SK-N-SH (cell line): Measurements from ENCODE around the gene CD99L2. TPM values are rescaled to one million over a fixed set of nuclear protein-coding genes. Genes with fewer than 3 reads are reported as not detected.

ENCODE experiments used
- CTCF ChIA-PET: fragments of 300-600, 350-600 bp; formaldehyde crosslinking; extraction: SDS; loops from one replicate; lab custom pipeline; 2021; lab: Yijun Ruan, JAX
- POLR2A ChIA-PET: fragments of 350-600 bp; sonication (Branson Sonifier 250); formaldehyde crosslinking; extraction: SDS; loops from one replicate; lab custom pipeline; 2020; ENCODE audit warnings: antibody characterized with exemption, inconsistent platforms; lab: Yijun Ruan, JAX
- DNase-seq: peaks from one replicate; pipeline ENCODE4 v3.0.0; 2012
- H2AFZ ChIP-seq: fragments of 200-600 bp; sonication (generic); 2 replicates; pipeline ENCODE4 v1.8.1; 2016; ENCODE audit warnings: antibody characterized with exemption, mild to moderate bottlenecking, low read depth
- H3F3A ChIP-seq: fragments of 200-600 bp; sonication (generic); replicated peaks from 2 replicates; pipeline ENCODE3; 2016; ENCODE audit warnings: antibody characterized with exemption, mild to moderate bottlenecking; ENCODE audit not compliant: insufficient read depth
- H3K27ac ChIP-seq, 2 experiments: fragments of 200-500 bp in 1 of 2; fragments of 200-600 bp in 1 of 2; sonication (Bioruptor generic) in 1 of 2; sonication (generic), shearing (Covaris generic) in 1 of 2; 2 replicates each; pipeline versions ENCODE4 v1.5.1 to v1.6.1; 2014 to 2016; ENCODE audit warnings: low read depth in 2 of 2, inconsistent platforms in 1 of 2, low read length in 1 of 2, mild to moderate bottlenecking in 1 of 2, mixed read lengths in 1 of 2
- H3K27me3 ChIP-seq: fragments of 200-600 bp; sonication (generic), shearing (Covaris generic); 2 replicates; pipeline ENCODE4 v1.6.1; 2016; ENCODE audit warnings: mixed run types; ENCODE audit not compliant: insufficient read depth
- H3K36me3 ChIP-seq, 2 experiments: fragments of 200-500 bp in 1 of 2; fragments of 200-600 bp in 1 of 2; sonication (Bioruptor generic) in 1 of 2; sonication (generic) in 1 of 2; replicated peaks in 1 of 2; 2 replicates each; pipeline versions ENCODE3 to v1.5.1; 2014 to 2016; ENCODE audit warnings: low read length in 1 of 2, mild to moderate bottlenecking in 1 of 2; ENCODE audit not compliant: insufficient read depth in 2 of 2, control insufficient read depth in 1 of 2
- H3K4me1 ChIP-seq, 2 experiments: fragments of 200-500 bp in 1 of 2; fragments of 200-600 bp in 1 of 2; sonication (Bioruptor generic) in 1 of 2; sonication (generic), shearing (Covaris generic) in 1 of 2; 2 replicates each; pipeline versions ENCODE4 v1.5.1 to v1.6.1; 2014 to 2016; ENCODE audit warnings: low read depth in 1 of 2, low read length in 1 of 2, mixed run types in 1 of 2; ENCODE audit not compliant: insufficient read depth in 2 of 2, control insufficient read depth in 1 of 2
- H3K4me2 ChIP-seq: fragments of 200-600 bp; sonication (generic), shearing (Covaris generic); 2 replicates; pipeline ENCODE4 v1.6.1; 2017; ENCODE audit warnings: mixed run types
- H3K4me3 ChIP-seq, 2 experiments: fragments of 200-500 bp in 1 of 2; fragments of 200-600 bp in 1 of 2; sonication (Bioruptor generic) in 1 of 2; sonication (generic), shearing (Covaris generic) in 1 of 2; 2 replicates each; pipeline versions ENCODE4 v1.5.1 to v1.8.1; 2014 to 2016; ENCODE audit warnings: low read depth in 2 of 2, inconsistent platforms in 1 of 2, low read length in 1 of 2, mild to moderate bottlenecking in 1 of 2, mixed read lengths in 1 of 2, moderate library complexity in 1 of 2
- H3K79me2 ChIP-seq: fragments of 200-600 bp; sonication (generic); 2 replicates; pipeline ENCODE4 v1.8.1; 2017; ENCODE audit warnings: mild to moderate bottlenecking; ENCODE audit not compliant: insufficient read depth
- H3K9ac ChIP-seq: fragments of 200-600 bp; sonication (generic); 2 replicates; pipeline ENCODE4 v1.6.1; 2017; ENCODE audit warnings: mixed run types
- H3K9me2 ChIP-seq: fragments of 200-600 bp; sonication (generic); 2 replicates; pipeline ENCODE4 v1.6.1; 2017; ENCODE audit warnings: mixed run types
- H3K9me3 ChIP-seq: fragments of 200-600 bp; sonication (generic); 2 replicates; pipeline ENCODE4 v1.6.1; 2017; ENCODE audit warnings: mixed run types, mild to moderate bottlenecking, moderate library complexity
- H4K20me1 ChIP-seq: fragments of 200-600 bp; sonication (generic); 2 replicates; pipeline ENCODE4 v1.6.1; 2017; ENCODE audit warnings: mild to moderate bottlenecking, mixed run types; ENCODE audit not compliant: insufficient read depth
- CHD2 ChIP-seq: fragments of 150-350 bp; IDR thresholded peaks from 2 replicates; pipeline ENCODE4 v1.6.1; 2018; ENCODE audit warnings: low read length; ENCODE audit not compliant: partially characterized antibody
- ELF1 ChIP-seq: IDR thresholded peaks from 2 replicates; pipeline ENCODE4 v1.4.0; 2012
- EP300 ChIP-seq, 2 experiments: IDR thresholded peaks; 2 replicates each; pipeline versions ENCODE4 v1.4.0 to v1.6.1; 2012; ENCODE audit warnings: borderline replicate concordance in 1 of 2, low read depth in 1 of 2, low read length in 1 of 2
- EZH2phosphoT487 ChIP-seq: fragments of 200-600 bp; sonication (generic); IDR thresholded peaks from 2 replicates; pipeline ENCODE4 v1.6.1; 2017; ENCODE audit warnings: low read depth, mixed run types, mild to moderate bottlenecking, antibody characterized with exemption, moderate library complexity, borderline replicate concordance
- FOSL2 ChIP-seq: IDR thresholded peaks from 2 replicates; pipeline ENCODE4 v1.4.0; 2012; ENCODE audit warnings: low read depth, mild to moderate bottlenecking, moderate library complexity, borderline replicate concordance
- FOXM1 ChIP-seq: IDR thresholded peaks from 2 replicates; pipeline ENCODE4 v1.4.0; 2012; ENCODE audit warnings: low read depth, mild to moderate bottlenecking
- GABPA ChIP-seq: IDR thresholded peaks from 2 replicates; pipeline ENCODE4 v1.4.0; 2012; ENCODE audit warnings: low read depth, mild to moderate bottlenecking
- IRF3 ChIP-seq: fragments of 150-350 bp; IDR thresholded peaks from 2 replicates; pipeline ENCODE4 v1.6.1; 2016; ENCODE audit warnings: mild to moderate bottlenecking, low read depth, low read length
- JUND ChIP-seq: IDR thresholded peaks from 2 replicates; pipeline ENCODE4 v1.4.0; 2012
- MEF2A ChIP-seq: IDR thresholded peaks from 2 replicates; pipeline ENCODE4 v1.4.0; 2012; ENCODE audit warnings: low read depth, borderline replicate concordance
- NFIC ChIP-seq: IDR thresholded peaks from 2 replicates; pipeline ENCODE4 v1.4.0; 2012; ENCODE audit warnings: borderline replicate concordance
- NRF1 ChIP-seq: IDR thresholded peaks from 2 replicates; pipeline ENCODE4 v1.6.1; 2012; ENCODE audit warnings: low read depth, mild to moderate bottlenecking, low read length
- RAD21 ChIP-seq: IDR thresholded peaks from 2 replicates; pipeline ENCODE4 v1.6.1; 2012; ENCODE audit warnings: mild to moderate bottlenecking, low read length
- RFX5 ChIP-seq: IDR thresholded peaks from 2 replicates; pipeline ENCODE4 v1.6.1; 2012; ENCODE audit warnings: mild to moderate bottlenecking, improper control_type of control experiment, low read length
- RXRA ChIP-seq: IDR thresholded peaks from 2 replicates; pipeline ENCODE4 v1.4.0; 2012; ENCODE audit warnings: low read depth, mild to moderate bottlenecking, borderline replicate concordance
- SIN3A ChIP-seq: IDR thresholded peaks from 2 replicates; pipeline ENCODE4 v1.6.1; 2012; ENCODE audit warnings: low read depth, mild to moderate bottlenecking, low read length, moderate library complexity, borderline replicate concordance
- SMC3 ChIP-seq: IDR thresholded peaks from 2 replicates; pipeline ENCODE4 v1.6.1; 2012; ENCODE audit warnings: low read depth, low read length, improper control_type of control experiment
- TAF1 ChIP-seq: IDR thresholded peaks from 2 replicates; pipeline ENCODE4 v1.6.1; 2012; ENCODE audit warnings: low read depth, mild to moderate bottlenecking, low read length, moderate library complexity, borderline replicate concordance
- TEAD4 ChIP-seq: IDR thresholded peaks from 2 replicates; pipeline ENCODE4 v1.4.0; 2012; ENCODE audit warnings: mild to moderate bottlenecking, borderline replicate concordance; ENCODE audit not compliant: insufficient read depth
- USF1 ChIP-seq: IDR thresholded peaks from 2 replicates; pipeline ENCODE4 v1.4.0; 2012; ENCODE audit warnings: low read depth, borderline replicate concordance
- WGBS: methylation state at CpG from one replicate; pipeline ENCODE4 v1.1.6; 2017; ENCODE audit warnings: low lambda C conversion rate; 5-methylcytosine and 5-hydroxymethylcytosine counted together
- polyA plus RNA-seq, 3 experiments: library from polyadenylated mRNA; depleted of rRNA; stranded (reverse); fragments of >200 nt; gene quantifications; 2 replicates each; pipeline ENCODE4 v1.2.3, GENCODE V29; 2012
- TF ChIP-seq, protein P1 (sequence below): fragments of 150-350 bp; IDR thresholded peaks from 2 replicates; pipeline ENCODE4 v1.6.1; 2017; ENCODE audit warnings: antibody characterized with exemption, low read length, low read depth, borderline replicate concordance
- TF ChIP-seq, protein P2 (sequence below): IDR thresholded peaks from 2 replicates; pipeline ENCODE4; 2012

CD99L2 gene
- polyA plus RNA-seq, 1 of the 3 experiments (the other 2 are of a cell fraction) = 57.7 TPM

DNA sequence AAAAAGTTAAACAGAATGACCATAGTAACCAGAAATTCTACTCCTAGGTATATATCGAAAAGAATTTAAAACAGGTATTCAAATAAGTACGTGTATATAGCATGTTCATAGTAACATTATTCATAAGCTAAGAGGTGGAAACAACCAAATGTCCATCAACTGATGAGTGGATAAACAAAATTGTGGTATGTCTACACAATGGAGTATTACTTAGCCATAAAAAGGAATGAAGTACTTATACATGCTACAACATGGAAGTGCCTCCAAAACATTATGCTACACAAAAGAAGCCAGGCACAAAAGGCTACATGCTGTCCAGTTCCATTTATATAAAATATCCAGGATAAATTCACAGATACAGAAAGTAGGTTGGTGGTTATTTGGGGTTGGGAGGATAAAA, 76.5 kb downstream of the CD99L2 start:
- H3K36me3 ChIP-seq = no peaks in the 10 kb centered on the region
- H3K9ac ChIP-seq = no peak overlapping the region
- peaks cover 4% of the 10 kb centered on the region for H3F3A ChIP-seq
- H3K9me3 ChIP-seq = no peaks in the 10 kb centered on the region
- no peaks in the 10 kb centered on the region for H4K20me1 ChIP-seq
- H3K4me2 ChIP-seq = no peak overlapping the region
- no peak overlapping the region for H3K4me3 ChIP-seq
- no peaks in the 10 kb centered on the region; the same call in 1 of the 2 replicates for H3K9me2 ChIP-seq
- no peaks in the 10 kb centered on the region for H3K27me3 ChIP-seq
- no peak overlapping the region for H2AFZ ChIP-seq
- no peaks in the 10 kb centered on the region for H3K79me2 ChIP-seq
- 62% methylated on average over 2 of the region's 2 CpGs for WGBS
- TF ChIP-seq, protein P1, sequence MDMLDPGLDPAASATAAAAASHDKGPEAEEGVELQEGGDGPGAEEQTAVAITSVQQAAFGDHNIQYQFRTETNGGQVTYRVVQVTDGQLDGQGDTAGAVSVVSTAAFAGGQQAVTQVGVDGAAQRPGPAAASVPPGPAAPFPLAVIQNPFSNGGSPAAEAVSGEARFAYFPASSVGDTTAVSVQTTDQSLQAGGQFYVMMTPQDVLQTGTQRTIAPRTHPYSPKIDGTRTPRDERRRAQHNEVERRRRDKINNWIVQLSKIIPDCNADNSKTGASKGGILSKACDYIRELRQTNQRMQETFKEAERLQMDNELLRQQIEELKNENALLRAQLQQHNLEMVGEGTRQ = no peak
- TF ChIP-seq ELF1 = no peak
- no peak for TF ChIP-seq IRF3
- no peak for TF ChIP-seq MEF2A
- TF ChIP-seq JUND = no peak
- no peak for TF ChIP-seq GABPA
- TF ChIP-seq, protein P2, sequence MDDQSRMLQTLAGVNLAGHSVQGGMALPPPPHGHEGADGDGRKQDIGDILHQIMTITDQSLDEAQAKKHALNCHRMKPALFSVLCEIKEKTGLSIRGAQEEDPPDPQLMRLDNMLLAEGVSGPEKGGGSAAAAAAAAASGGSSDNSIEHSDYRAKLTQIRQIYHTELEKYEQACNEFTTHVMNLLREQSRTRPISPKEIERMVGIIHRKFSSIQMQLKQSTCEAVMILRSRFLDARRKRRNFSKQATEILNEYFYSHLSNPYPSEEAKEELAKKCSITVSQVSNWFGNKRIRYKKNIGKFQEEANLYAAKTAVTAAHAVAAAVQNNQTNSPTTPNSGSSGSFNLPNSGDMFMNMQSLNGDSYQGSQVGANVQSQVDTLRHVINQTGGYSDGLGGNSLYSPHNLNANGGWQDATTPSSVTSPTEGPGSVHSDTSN = no peak
- no peaks in the 10 kb centered on the region for H3K4me1 ChIP-seq
- POLR2A ChIA-PET = no interaction called here
- H3K27ac ChIP-seq = no peak overlapping the region
- CTCF ChIA-PET = no interaction called here
- no peak for DNase-seq

DNA sequence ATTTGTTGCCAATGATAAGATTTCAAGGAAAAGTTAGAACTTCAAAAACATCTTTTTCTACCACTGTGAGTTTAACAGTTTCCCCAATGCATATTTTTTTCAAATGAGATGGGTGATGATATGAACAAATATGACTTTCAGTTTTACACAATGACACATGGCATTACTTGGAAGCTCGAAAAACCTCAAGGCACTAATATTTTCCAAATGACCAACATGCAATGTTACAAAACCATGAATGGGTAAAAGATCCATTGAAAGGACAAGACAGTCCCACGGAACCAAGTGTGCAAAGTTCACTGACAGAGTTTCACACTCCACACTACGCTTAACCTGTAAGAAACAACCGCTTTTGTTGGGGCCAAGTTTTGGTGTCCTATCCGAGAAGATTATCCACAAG, 84.5 kb downstream of the CD99L2 start:
- H3K27ac ChIP-seq = no peak overlapping the region
- CTCF ChIA-PET = no interaction called here

More for the DNA sequence above, 84.5 kb downstream of the CD99L2 start:
- Histone ChIP-seq H3K9me3 (no peaks in the 10 kb centered on the region), H3F3A (no peaks in the 10 kb centered on the region), H3K4me2 (no peak overlapping the region), H3K9ac (no peak overlapping the region), H2AFZ (no peak overlapping the region), H3K4me3 (no peak overlapping the region), H3K36me3 (no peaks in the 10 kb centered on the region), H3K9me2 (no peaks in the 10 kb centered on the region), H4K20me1 (no peaks in the 10 kb centered on the region), H3K27me3 (no peaks in the 10 kb centered on the region), H3K4me1 (no peaks in the 10 kb centered on the region), H3K79me2 (no peaks in the 10 kb centered on the region)
- no peak for DNase-seq
- 26% methylated on average over 4 of the region's 5 CpGs for WGBS
- no peak for TF ChIP-seq EZH2phosphoT487
- TF ChIP-seq USF1 = no peak
- TF ChIP-seq, protein P1 = no peak
- no peak for TF ChIP-seq EP300 (IDR thresholded peaks at IDR 0.05; ENCODE audit: borderline replicate concordance in 1 of 2, low read depth in 1 of 2, low read length in 1 of 2)
- TF ChIP-seq CHD2 = no peak
- no peak for TF ChIP-seq FOXM1
- TF ChIP-seq JUND = no peak
- TF ChIP-seq NFIC = no peak
- TF ChIP-seq RAD21 = no peak
- TF ChIP-seq FOSL2 = no peak
- no peak for TF ChIP-seq SIN3A
- TF ChIP-seq NRF1 = no peak
- TF ChIP-seq RXRA = no peak
- TF ChIP-seq SMC3 = no peak
- no peak for TF ChIP-seq TEAD4
- no peak for TF ChIP-seq TAF1
- TF ChIP-seq, protein P2 = no peak
- no peak for TF ChIP-seq RFX5
- POLR2A ChIA-PET = no interaction called here
